Measurements from ENCODE around the gene IFT122.
"Not testable (repeated sequence)": the region's sequence is repeated elsewhere in the genome, so short reads cannot be mapped to it uniquely, and the experiment has no call there.

The IFT122 gene

DNA sequence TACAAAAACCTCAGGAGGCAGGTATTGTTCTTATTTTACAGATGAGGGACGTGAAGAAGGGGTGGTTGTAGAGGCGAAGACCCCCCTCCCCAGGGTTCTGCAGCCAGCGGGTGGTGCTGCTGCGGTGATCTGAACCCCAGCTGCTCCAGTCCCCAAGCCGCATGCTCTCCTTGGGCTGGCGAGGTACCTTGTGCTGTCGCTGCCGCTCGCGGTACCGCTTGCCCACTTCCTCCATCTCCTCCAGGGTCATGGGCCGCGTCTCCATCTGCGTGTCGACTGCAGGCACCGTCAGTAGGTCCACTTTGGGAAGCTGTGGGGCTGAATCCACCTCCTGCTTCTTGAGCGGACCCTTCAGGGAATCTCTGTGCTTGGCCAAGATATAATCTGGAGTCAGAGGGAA, 29.1 kb upstream of the IFT122 start:
- TF ChIP-seq, protein P1, sequence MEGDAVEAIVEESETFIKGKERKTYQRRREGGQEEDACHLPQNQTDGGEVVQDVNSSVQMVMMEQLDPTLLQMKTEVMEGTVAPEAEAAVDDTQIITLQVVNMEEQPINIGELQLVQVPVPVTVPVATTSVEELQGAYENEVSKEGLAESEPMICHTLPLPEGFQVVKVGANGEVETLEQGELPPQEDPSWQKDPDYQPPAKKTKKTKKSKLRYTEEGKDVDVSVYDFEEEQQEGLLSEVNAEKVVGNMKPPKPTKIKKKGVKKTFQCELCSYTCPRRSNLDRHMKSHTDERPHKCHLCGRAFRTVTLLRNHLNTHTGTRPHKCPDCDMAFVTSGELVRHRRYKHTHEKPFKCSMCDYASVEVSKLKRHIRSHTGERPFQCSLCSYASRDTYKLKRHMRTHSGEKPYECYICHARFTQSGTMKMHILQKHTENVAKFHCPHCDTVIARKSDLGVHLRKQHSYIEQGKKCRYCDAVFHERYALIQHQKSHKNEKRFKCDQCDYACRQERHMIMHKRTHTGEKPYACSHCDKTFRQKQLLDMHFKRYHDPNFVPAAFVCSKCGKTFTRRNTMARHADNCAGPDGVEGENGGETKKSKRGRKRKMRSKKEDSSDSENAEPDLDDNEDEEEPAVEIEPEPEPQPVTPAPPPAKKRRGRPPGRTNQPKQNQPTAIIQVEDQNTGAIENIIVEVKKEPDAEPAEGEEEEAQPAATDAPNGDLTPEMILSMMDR (IDR thresholded peaks at IDR 0.05; ENCODE audit: borderline replicate concordance, insufficient read depth, low read depth, low read length): no peak

DNA sequence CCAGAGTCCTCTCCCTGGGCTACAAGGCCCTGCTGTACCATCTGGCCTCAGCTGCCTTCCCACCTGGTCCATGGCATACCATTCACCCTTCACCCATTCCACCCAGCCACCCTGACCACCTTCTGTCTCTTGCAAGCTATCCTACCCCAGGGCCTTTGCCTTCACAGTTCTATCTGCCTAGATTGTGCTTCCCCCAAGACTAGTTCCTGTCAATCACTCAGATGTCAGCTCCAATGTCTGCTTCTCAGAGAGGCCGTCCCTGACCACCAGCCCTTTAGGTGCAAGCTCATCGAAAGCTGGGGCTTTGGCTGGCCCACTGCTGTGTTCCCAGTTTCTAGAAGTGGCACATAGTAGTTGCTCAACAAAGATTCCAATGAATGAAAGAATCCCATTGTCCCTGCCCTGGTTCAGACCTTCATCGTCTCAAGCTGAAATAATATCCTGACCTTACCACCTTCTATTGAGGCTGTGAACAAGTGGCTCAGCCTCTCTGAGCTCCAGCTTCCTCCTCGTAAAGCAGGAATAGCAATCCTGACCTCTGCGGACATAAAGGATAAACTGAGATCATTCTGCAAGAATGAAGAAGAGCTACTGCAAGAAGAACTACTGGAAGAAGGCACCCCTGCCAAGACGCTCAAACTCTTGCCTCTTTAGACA, 27.4 kb upstream of the IFT122 start:
- no peak overlapping the region for H3K4me3 ChIP-seq (ENCODE audit: low read depth, low read length)
- TF ChIP-seq, protein P1 (IDR thresholded peaks at IDR 0.05; ENCODE audit: borderline replicate concordance, insufficient read depth, low read depth, low read length): no peak

More for the DNA sequence above, 29.1 kb upstream of the IFT122 start:
- no peak overlapping the region for H3K4me3 ChIP-seq (ENCODE audit: low read depth, low read length)

DNA sequence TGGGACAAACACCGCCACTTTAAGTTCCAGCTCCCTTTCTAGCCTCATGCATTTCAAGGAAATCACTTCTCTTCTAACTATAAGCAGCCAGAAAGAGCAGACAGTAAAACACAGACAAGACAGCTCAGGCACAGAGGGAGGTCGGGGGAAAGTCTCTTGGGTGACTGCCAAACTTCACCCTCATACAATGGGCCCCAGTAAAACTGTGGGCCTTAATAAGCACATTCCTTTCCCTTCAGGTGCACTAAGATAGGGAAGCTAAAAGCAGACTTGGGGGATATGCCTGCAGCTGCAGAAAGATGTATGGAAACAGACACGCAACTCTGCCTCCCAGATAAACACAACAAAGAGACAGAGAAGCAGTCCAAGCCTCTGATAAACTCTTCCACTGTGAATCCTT, 26.8 kb upstream of the IFT122 start:
- H3K4me3 ChIP-seq (ENCODE audit: low read depth, low read length): not testable (repeated sequence)

DNA sequence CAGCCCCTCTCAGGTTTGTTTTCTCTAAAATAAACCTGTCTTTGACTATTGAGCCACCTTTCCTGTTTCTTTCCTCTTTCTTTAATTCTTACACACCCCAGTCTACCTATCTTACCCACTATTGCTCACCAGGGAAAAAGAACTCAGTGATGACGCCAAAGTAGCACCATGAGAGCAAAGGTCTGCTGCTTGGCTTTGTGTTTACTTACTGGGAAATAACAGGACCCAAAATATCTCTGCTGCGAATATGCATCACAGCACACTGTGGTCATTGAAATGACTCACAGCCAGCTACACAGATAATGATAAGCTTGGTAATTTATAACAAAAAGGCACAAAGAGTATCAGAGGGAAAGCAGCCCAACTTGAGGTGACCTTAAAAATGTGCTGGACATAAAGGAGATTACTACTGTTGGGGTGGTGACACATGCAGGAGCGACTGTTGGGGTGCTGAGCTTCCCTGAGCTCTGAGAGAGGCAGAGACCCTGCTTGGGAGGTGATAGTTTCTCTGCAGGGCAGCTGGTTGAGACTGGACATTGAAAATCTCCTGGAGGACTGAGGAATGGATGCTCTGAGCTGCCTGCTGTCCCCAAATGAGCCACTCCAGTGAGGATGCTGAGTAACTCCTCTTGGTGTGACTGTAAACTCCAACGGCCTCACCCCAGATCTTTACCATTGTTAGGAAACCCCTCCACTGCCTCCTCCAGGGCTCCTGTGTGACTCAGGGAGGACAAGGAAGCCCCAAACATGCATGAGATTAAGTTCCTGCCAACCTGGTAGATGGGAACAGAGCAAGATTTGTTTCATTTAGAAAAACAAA, 26.1 kb upstream of the IFT122 start:
- no peak overlapping the region for H3K4me3 ChIP-seq (ENCODE audit: low read depth, low read length)
- TF ChIP-seq, protein P1 (IDR thresholded peaks at IDR 0.05; ENCODE audit: borderline replicate concordance, insufficient read depth, low read depth, low read length): no peak

DNA sequence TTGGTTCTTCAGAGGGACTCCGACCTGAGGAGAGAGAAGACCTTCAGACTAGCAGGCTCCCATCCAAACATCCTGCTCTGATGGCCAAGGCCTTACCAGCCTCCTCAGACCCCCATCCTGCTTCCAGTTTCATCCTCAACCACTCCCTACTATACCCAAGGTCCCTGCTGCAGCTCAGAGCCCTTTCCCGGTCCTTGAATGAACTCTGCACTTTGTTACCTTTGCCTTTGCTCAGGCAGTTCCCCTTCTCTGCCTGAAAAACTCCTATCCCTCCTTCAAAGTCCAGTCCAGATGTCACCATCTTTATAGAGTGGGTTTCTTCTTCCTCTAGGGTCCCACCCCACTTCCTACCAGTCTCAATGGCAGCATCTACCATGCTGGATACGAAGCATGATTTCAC, 24.6 kb upstream of the IFT122 start:
- TF ChIP-seq, protein P1 (IDR thresholded peaks at IDR 0.05; ENCODE audit: borderline replicate concordance, insufficient read depth, low read depth, low read length): no peak
- no peak overlapping the region for H3K4me3 ChIP-seq (ENCODE audit: low read depth, low read length)

DNA sequence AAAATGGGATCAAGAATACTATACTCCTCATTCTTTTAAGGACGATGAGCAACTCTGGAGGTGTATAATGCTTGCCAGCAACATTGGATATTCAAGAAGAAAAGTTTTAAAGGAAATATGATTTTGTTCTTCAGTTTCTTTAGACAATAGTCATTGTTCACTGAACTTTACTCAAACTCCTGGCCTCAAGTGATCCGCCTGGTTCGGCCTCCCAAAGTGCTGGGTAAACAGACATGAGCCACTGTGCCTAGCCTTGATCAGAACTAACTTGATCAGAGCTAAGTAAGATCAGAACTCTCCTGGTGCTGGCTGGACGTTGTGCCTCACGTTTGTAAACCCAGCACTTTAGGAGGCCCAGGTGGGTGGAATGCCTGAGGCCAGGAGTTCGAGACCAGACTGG, 24.2 kb upstream of the IFT122 start:
- no peak overlapping the region for H3K4me3 ChIP-seq (ENCODE audit: low read depth, low read length)
- TF ChIP-seq, protein P1 (IDR thresholded peaks at IDR 0.05; ENCODE audit: borderline replicate concordance, insufficient read depth, low read depth, low read length): no peak

DNA sequence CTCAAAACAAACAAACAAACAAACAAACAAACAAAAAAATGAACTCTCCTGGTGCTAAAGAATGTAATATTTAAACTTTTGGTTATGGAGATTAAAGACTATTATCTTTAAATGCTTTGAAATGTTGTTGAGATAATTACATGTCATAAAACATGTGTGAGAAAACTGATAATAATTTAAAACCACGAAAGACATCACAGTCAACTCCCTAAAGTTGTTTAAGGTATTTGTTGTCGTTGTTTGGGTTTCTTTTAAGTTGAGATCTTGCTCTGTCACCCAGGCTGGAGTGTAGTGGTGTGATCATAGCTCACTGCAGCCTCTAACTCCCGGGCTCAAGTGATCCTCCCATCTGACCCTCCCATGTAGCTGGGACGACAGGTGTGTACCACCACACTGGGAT, 23.6 kb upstream of the IFT122 start:
- H3K4me3 ChIP-seq (ENCODE audit: low read depth, low read length): no peak overlapping the region
- TF ChIP-seq, protein P1 (IDR thresholded peaks at IDR 0.05; ENCODE audit: borderline replicate concordance, insufficient read depth, low read depth, low read length): no peak
